WTC11 (cell line): ENCODE data around the gene RCAN1.

Experiments
- AR ChIP-seq: fragments of 250-450 bp; sonication (Bioruptor Pico); IDR thresholded peaks from 2 replicates; pipeline ENCODE4 v1.9.0; 2021; ENCODE audit warnings: mild to moderate bottlenecking
- CTCF ChIP-seq: fragments of 200-600 bp; IDR thresholded peaks from 2 replicates; pipeline ENCODE4 v1.8.0; 2022; ENCODE audit warnings: antibody characterized with exemption
- ELF4 ChIP-seq: sonication (generic); formaldehyde crosslinking; IDR thresholded peaks from 2 replicates; pipeline ENCODE4 v1.8.1; 2022; ENCODE audit warnings: low read depth, mild to moderate bottlenecking, moderate library complexity, missing genetic modification reagents
- TP53 ChIP-seq: sonication (generic); formaldehyde crosslinking; IDR thresholded peaks from 2 replicates; pipeline ENCODE4 v1.8.1; 2023; ENCODE audit warnings: mild to moderate bottlenecking, missing genetic modification reagents

- no peak for TF ChIP-seq CTCF
- TF ChIP-seq AR (CRISPR knock-in tag), result no peak
- TF ChIP-seq TP53 (CRISPR knock-in tag), result no peak
- no peak for TF ChIP-seq ELF4
Measured at GRCh38 chr21:34520281-34520680, 94.6 kb downstream of the RCAN1 start.
